Stimulated activated CD4-positive, alpha-beta T cell treated with anti-CD3 and anti-CD28 coated beads, Interleukin-15, amount 100 ng/mL, for 24 hours (primary cell): ENCODE data around the gene RFTN2.
A peak's percentile ranks its signal among the peaks of the same experiment; 100 is the strongest.
"Not testable (repeated sequence)": the region's sequence is repeated elsewhere in the genome, so short reads cannot be mapped to it uniquely, and the experiment has no call there.

ENCODE experiments used
- DNase-seq: peaks from one replicate; pipeline ENCODE4 v3.0.0-alpha.2; 2020

Gene RFTN2, protein sequence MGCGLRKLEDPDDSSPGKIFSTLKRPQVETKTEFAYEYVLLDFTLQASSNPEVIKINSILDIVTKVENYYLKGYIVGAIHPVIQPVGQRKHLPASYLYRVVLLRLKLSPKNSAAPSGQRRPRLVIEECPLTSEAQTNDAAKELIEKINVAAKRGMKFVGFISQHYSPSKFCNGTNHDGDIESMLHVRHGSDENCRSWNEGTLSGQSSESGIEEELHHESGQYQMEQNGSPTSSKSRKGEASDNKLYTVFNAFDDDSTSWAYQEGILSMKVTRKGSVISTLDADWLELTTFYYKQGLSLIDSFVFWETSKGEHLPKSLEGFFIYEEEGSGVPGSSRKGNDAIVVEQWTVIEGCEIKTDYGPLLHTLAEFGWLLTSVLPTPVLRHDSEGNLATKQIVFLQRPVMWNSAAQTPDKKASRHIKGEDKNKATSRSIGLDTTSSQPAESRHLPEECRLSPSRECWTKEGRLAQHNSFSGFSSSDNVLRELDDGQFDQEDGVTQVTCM

DNA sequence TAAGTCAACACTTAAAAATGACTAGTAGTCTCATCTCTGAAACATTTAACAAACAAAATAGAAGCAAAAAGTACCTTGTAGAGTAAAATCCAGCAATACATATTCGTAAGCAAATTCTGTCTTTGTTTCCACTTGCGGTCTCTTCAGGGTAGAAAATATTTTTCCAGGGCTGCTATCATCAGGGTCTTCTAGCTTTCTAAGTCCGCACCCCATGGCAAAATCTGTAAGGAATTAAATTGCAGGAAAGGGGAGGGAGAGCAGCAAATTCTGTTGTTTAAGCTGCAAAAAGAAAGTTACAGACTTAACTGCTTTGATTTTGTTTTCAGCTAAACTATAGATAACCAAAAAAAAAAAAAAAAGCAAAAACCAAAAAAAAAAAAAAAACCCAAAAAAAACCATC, at the start of gene RFTN2:
TSS of gene RFTN2 (minus strand) at position 342 of the 400 bp plus-strand sequence. CDS start at position 213, 129 bp downstream.
- no peak for DNase-seq

DNA sequence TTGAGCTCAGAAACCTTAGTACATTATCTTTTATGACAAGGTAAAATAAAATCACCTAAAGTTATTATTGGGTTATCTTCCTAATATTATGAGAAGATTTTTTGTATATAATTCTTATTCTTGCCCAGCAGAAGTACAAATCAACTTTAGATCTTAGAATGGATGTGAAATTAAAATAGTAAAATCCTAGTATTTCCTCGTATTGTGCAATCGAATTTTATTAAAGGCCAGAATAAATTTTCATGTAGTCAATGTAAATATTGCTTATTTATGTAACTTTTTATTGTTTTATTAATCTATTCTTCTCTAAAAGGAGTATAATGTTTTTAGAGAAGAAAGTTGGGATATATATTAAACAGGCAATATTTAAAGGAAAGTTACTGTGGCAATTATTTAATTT, 42.5 kb upstream of the RFTN2 start:
- no peak for DNase-seq

DNA sequence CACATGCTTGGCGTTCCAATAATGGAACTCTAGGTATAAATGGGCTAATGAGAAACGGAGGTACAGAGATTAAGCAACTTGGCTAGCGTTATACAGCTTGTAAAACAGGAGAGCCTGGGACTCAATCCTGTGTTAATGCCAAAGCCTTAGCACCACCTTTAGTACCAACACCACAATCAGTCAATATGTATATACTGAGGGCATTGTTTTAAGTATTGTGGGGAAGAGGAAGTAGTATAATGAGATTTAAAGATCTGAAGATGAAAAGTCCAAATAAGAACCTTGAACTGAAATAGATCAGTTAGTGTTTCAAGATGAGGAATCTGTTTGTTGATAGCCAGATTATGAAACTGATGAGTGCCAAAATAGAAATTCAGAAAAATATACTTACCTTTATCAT, 37.9 kb upstream of the RFTN2 start:
- DNase-seq: no peak

DNA sequence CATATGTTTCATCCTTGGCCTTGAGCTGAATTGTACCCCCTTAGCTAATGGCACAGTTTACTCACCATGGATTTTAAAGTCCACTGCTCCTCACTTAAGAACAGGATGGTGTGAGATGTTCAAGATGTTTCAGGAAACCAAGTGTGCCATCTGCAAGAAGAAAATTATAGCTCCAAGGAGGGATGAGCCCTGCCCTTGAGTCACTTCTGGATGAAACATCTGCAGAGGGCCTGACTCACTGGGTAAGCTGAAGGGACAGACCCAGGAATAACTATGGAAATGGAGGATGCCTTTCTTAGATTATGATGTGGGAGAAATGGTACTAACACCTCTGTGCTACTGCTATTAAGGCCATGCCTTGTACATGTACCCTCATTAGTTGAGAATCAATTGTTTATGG, 36.2 kb upstream of the RFTN2 start:
- no peak for DNase-seq

DNA sequence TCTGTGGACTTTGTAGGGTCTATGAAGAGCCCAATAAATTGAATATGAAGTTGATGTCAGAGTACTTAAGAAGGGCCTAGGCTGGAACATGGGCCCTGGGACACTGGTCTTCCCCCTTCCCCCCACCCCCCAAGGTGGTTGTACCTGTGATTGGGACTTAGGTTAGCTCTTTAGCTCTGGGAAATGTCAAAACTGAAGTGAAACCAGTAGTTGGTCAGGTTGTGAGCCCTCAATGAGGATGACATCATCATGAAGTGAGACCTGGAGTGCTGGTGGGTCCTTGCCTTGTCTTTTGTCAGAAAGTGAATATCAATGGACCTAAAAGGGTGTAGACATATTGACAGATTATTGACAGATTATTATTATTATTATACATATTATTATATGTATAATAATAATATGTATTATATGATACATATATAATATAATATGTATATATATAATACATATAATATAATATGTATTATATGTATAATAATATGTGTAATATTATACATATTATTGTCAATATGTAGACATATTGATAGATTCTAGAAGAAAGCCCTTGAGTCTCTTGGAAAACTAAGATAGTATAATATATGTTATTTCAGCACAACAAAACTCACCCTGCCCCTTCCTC, 35.1 kb upstream of the RFTN2 start:
- DNase-seq: peak; percentile 40

DNA sequence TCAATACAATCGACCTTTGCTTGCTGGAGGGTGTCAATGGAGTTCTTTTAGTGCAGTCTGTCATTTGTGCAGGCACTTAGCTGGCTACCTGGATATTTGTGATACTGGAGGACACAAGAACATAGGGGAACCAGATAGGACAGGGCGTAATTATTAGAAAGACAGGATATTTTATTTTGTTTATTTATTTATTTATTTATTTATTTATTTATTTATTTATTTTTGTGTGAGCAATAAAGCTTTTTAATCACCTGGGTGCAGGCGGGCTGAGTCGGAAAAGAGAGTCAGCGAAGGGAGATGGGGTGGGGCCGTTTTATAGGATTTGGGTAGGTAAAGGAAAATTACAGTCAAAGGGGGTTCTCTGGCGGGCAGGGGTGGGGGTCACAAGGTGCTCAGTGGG, 33.8 kb upstream of the RFTN2 start:
- not testable (repeated sequence) for DNase-seq

DNA sequence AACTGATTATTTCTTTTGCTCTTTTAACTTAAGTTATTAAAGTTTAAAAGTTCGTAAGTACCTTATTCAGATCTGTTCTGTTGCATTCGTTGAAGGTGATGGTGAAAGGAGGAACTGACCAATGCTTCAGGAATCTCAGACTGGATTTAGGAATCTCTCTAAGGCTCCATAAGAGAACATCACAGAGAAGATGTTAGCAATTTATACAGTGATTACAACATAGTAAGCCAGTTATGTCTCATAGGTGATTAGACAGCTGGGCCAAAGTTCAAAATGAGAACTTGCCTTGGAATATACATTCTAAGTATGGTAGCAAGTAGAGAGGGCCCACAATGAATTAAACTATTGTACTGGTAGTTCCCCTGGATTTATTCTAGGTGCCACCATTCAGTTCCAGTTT, 32.9 kb upstream of the RFTN2 start:
- no peak for DNase-seq

DNA sequence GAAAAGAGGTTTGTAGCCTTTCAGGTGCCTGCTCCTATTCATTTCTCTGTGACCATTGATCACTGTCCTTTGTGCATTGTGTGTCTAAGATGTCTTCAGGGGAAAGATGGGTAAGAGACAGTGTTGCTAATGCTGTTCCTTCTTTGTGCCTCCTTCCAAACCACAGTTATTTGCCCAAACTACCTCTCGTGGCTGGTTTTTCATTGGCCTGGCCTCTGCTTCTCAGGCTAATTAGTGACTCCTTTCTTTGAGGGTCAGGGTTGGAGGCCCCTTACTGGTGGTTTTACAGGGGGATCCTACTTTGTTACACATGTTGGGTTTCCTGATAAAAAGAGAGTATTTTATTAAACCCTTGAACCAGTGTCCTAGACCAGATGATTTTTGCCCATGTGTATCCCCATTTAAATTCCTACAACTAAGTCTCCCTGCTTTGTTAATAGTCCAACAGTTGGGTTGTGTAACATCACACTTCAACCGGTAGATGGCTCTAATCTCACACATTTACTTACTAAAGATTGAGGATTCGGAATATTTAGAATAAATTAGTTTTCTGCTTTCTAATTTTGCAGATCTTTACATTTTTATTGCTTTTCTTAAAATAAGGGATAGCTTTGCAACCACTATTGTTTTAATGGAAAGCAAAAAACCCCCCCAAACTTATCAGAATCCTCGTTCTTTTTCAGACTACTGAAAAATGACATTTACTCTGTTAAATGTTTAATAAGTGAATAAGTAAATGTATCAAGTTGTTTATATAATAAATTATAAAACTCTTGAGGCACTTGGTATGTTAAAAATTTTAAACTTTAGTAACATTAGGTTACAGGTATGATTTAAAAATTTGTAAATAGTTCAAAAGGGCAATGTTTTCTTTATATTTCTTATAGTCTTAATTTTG, 32.2 kb upstream of the RFTN2 start:
- DNase-seq: no peak

DNA sequence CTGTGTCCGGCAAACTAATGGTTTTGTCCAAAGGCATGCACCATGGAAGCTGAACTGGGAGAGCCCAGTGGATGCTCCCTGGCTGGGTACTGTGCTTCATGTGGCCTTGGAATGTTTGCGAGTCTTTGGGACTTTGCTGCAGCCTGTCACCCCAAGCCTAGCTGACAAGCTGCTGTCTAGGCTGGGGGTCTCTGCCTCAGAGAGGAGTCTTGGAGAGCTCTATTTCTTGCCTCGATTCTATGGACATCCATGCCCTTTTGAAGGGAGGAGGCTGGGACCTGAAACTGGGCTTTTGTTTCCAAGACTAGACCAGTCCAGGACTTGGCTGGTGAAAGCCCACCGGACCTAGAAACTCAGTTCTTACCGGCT, 31.4 kb upstream of the RFTN2 start:
- no peak for DNase-seq

DNA sequence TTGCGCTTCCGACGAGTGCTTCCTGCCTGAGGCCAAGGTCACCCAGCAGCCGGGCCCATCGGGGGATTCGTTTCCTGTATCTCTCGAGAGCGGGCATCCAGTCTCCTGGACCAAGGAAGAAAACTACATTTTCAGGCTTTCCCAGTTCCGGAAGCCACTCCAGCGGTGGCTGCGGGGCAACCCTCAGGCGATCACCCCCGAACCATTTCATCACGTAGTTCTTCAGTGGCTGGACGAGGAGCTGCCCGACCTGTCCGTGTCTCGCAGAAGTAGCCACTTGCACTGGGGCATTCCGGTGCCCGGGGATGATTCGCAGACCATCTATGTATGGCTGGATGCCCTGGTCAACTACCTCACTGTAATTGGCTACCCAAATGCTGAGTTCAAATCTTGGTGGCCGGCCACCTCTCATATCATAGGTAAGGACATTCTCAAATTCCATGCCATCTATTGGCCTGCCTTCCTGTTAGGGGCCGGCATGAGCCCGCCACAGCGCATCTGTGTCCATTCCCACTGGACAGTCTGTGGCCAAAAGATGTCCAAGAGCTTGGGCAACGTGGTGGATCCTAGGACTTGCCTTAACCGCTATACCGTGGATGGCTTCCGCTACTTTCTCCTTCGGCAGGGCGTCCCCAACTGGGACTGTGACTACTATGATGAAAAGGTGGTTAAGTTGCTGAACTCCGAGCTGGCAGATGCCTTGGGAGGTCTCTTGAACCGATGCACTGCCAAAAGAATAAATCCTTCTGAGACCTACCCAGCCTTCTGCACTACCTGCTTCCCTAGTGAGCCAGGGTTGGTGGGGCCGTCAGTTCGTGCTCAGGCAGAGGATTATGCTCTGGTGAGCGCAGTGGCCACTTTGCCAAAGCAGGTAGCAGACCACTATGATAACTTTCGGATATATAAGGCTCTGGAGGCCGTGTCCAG, 30.8 kb upstream of the RFTN2 start:
- peak; percentile 18 for DNase-seq

DNA sequence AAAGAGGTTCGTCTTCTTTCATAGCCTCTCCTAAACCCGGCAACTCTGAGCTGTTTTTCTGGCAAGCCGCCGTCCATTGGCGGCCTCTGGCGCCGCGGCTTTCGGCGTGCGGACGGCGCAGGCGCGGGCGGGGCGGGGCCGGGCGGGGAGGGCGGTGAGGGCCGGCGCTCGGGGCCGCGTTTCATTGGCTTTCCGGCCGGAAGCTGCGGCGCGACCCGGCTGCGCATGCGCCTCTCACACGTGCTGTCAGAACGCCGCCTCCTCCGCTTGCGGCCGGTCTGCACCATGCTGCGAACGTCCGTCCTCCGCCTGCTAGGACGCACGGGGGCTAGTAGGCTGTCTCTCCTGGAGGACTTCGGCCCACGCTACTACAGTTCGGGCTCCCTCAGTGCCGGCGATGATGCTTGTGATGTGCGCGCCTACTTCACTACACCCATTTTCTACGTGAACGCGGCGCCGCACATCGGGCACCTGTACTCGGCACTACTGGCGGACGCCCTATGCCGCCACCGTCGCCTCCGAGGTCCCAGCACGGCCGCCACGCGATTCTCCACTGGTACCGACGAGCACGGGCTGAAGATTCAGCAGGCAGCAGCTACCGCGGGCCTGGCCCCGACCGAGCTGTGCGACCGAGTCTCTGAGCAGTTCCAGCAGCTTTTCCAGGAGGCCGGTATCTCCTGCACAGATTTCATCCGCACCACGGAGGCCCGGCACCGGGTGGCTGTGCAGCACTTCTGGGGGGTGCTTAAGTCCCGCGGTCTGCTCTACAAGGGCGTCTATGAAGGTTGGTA, 29.9 kb upstream of the RFTN2 start, which contains the start of gene MARS2:
TSS of gene MARS2 (plus strand) at position 249 of the 791 bp plus-strand sequence. CDS start at position 286, 37 bp downstream.
- DNase-seq: peak; percentile 93

DNA sequence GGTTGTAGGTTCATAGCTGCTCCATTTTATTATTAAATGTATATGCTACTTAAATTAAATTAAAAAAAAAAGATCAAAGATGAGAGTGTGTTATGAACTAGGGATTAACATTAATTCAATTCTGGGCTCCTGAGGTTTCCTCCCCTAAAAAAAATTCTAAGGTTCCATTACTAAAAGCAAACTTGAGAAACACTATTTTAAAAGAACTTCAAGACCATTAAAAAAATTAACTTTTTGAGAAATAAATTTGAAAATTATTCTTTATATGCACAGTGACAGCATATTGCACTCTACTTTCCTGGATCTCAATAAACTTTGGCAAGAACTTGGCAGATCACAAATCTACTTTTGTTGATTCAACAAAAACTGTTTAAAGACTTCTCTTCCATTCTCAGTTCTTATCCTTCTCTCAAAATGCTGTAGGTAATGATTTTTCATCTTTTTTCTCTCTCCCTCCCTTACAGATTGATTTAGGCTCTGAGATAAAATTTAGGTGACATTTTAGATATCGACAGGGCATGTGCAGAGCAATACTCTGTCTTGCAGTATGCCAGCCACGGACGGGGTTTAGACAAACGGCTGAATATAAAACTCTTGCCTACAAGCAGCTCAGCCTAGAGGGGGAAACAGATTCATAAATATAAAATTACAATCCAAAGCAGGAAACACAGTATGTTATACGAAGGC, 29.2 kb upstream of the RFTN2 start:
- DNase-seq: no peak

DNA sequence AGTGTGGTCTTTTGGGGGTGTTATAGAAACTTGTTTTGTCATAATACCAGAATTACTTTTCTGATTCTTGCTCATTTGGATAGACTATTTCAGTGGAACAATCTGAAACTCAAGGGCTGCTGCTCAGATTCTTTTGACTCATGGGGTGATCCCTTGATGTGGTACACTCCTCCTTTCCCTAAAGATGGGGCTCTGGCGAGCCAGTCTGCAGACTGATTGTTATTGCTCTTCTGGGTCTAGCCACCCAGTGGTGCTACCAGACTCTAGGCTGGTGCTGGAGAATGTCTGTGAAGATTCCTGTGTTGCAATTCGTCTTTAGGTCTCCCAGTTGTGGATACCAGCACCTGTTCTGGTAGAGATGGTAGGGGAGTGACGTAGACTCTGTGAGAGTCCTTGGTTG, 25.6 kb upstream of the RFTN2 start:
- peak; percentile 15 for DNase-seq

DNA sequence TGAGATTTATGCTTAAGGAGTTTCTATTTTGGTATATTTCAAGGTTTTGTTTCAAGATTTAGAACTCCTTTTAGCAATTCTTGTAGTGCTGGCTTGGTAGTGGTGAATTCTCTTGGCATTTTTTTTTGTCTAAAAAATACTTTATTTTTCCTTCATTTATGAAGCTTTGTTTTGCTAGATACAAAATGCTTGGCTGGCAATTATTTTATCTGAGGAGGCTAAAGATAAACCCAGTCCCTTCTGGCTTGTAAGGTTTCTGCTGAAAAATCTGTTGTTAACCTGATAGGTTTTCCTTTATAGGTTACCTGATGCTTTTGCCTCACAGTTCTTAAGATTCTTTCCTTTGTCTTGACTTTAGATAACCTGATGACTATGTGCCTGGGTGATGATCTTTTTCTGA, 24.3 kb upstream of the RFTN2 start:
- DNase-seq: not testable (repeated sequence)

DNA sequence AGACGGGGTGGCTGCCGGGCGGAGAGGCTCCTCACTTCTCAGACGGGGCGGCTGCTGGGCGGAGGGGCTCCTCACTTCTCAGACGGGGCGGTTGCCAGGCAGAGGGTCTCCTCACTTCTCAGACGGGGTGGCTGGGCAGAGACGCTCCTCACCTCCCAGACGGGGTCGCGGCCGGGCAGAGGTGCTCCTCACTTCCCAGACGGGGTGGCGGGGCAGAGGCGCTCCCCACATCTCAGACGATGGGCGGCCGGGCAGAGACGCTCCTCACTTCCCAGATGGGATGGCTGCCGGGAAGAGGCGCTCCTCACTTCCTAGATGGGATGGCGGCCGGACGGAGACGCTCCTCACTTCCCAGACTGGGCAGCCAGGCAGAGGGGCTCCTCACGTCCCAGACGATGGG, 21.2 kb upstream of the RFTN2 start:
- not testable (repeated sequence) for DNase-seq

DNA sequence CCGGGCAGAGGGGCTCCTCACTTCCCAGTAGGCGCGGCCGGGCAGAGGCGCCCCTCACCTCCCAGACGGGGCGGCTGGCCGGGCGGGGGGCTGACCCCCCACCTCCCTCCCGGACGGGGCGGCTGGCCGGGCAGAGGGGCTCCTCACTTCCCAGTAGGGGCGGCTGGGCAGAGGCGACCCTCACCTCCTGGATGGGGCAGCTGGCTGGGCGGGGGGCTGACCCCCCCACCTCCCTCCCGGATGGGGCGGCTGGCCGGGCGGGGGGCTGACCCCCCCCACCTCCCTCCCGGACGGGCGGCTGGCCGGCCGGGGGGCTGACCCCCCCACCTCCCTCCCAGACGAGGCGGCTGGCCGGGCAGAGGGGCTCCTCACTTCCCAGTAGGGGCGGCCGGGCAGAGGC, 20.6 kb upstream of the RFTN2 start:
- DNase-seq: not testable (repeated sequence)

DNA sequence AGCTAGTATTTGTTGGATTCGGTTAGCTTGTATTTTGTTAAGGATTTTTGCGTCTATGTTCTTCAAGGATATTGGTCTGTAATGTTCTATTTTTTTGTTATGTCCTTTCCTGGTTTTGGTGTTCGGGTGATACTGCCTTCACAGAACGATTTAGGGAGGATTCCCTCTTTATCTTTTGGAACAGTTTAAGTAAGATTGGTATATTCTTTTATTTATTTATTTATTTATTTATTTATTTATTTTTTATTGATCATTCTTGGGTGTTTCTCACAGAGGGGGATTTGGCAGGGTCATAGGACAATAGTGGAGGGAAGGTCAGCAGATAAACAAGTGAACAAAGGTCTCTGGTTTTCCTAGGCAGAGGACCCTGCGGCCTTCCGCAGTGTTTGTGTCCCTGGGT, 19.8 kb upstream of the RFTN2 start:
- not testable (repeated sequence) for DNase-seq

DNA sequence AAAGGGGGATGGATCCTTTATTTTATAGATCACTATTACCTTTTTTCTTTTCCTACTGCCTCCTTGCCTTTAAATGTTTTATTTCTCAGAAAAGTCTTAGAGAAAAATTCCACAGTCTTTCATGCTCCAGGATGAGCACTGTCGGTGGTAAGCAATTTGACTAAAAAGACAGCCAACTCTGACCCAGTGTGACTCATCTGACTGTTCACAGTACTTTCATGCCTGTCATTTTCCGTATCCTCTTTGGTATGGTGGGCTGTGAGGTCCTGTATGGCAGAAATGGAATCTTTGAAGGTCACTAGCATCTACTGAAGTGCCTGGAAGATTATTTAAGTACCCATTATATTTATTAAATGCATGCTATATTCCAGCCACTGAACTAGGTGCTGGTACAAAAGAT, 2.1 kb upstream of the RFTN2 start:
- DNase-seq: no peak

DNA sequence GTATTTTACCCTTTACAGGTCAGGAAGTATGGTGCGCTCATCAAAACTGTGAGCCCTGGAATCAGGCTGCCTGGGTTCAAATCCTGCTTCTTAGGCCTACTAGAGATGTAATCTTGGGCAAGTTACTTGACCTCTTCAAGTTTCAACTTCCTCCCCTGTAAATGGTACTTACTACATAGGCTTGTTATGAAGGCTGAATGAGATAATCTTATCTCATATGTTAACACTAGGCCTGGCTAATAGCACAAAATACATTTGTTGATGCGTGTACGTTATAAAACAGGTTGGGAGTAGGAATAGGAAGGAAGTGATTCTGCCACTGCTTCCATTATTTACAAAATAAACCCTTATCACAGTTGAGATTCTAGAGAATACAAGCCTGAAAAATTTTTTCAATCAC, 1.7 kb upstream of the RFTN2 start:
- DNase-seq: no peak

DNA sequence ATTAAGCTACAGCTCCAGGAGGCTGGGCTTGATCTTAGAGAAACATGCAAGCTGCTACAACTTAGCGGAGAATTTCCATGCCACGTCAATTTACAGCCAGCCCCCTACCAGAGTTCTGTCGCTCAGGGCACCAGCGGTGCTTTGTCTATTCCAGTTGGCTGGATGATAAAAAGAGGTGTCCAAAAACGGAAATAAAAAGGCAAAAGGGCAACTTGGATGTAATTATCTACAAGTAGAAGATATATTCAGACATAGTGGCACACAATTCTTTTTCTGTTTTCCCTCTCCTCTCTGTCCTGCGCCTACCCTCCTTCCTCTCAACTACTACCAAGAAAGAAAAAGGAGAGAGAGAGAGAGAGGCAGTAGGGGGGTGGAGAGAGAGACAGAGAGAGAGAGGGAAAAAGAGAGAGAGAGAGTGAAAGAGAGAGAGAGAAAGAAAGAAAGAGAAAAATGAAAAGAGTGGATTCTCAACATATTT, 363 bp upstream of the RFTN2 start:
- DNase-seq: no peak
